SK-N-SH (cell line): ENCODE results near the gene TLX2. TPM values are rescaled to one million over a fixed set of nuclear protein-coding genes. Genes with fewer than 3 reads are reported as not detected.
A peak's percentile ranks its signal among the peaks of the same experiment; 100 is the strongest.

Experiments
- CTCF ChIA-PET: fragments of 300-600, 350-600 bp; formaldehyde crosslinking; extraction: SDS; loops from one replicate; lab custom pipeline; 2021; lab: Yijun Ruan, JAX
- POLR2A ChIA-PET: fragments of 350-600 bp; sonication (Branson Sonifier 250); formaldehyde crosslinking; extraction: SDS; loops from one replicate; lab custom pipeline; 2020; ENCODE audit warnings: antibody characterized with exemption, inconsistent platforms; lab: Yijun Ruan, JAX
- DNase-seq: peaks from one replicate; pipeline ENCODE4 v3.0.0; 2012
- H2AFZ ChIP-seq: fragments of 200-600 bp; sonication (generic); 2 replicates; pipeline ENCODE4 v1.8.1; 2016; ENCODE audit warnings: antibody characterized with exemption, mild to moderate bottlenecking, low read depth
- H3F3A ChIP-seq: fragments of 200-600 bp; sonication (generic); replicated peaks from 2 replicates; pipeline ENCODE3; 2016; ENCODE audit warnings: antibody characterized with exemption, mild to moderate bottlenecking; ENCODE audit not compliant: insufficient read depth
- H3K27ac ChIP-seq, 2 experiments: fragments of 200-500 bp in 1 of 2; fragments of 200-600 bp in 1 of 2; sonication (Bioruptor generic) in 1 of 2; sonication (generic), shearing (Covaris generic) in 1 of 2; 2 replicates each; pipeline versions ENCODE4 v1.5.1 to v1.6.1; 2014 to 2016; ENCODE audit warnings: low read depth in 2 of 2, inconsistent platforms in 1 of 2, low read length in 1 of 2, mild to moderate bottlenecking in 1 of 2, mixed read lengths in 1 of 2
- H3K27me3 ChIP-seq: fragments of 200-600 bp; sonication (generic), shearing (Covaris generic); 2 replicates; pipeline ENCODE4 v1.6.1; 2016; ENCODE audit warnings: mixed run types; ENCODE audit not compliant: insufficient read depth
- H3K36me3 ChIP-seq, 2 experiments: fragments of 200-500 bp in 1 of 2; fragments of 200-600 bp in 1 of 2; sonication (Bioruptor generic) in 1 of 2; sonication (generic) in 1 of 2; replicated peaks in 1 of 2; 2 replicates each; pipeline versions ENCODE3 to v1.5.1; 2014 to 2016; ENCODE audit warnings: low read length in 1 of 2, mild to moderate bottlenecking in 1 of 2; ENCODE audit not compliant: insufficient read depth in 2 of 2, control insufficient read depth in 1 of 2
- H3K4me1 ChIP-seq, 2 experiments: fragments of 200-500 bp in 1 of 2; fragments of 200-600 bp in 1 of 2; sonication (Bioruptor generic) in 1 of 2; sonication (generic), shearing (Covaris generic) in 1 of 2; 2 replicates each; pipeline versions ENCODE4 v1.5.1 to v1.6.1; 2014 to 2016; ENCODE audit warnings: low read depth in 1 of 2, low read length in 1 of 2, mixed run types in 1 of 2; ENCODE audit not compliant: insufficient read depth in 2 of 2, control insufficient read depth in 1 of 2
- H3K4me2 ChIP-seq: fragments of 200-600 bp; sonication (generic), shearing (Covaris generic); 2 replicates; pipeline ENCODE4 v1.6.1; 2017; ENCODE audit warnings: mixed run types
- H3K4me3 ChIP-seq, 2 experiments: fragments of 200-500 bp in 1 of 2; fragments of 200-600 bp in 1 of 2; sonication (Bioruptor generic) in 1 of 2; sonication (generic), shearing (Covaris generic) in 1 of 2; 2 replicates each; pipeline versions ENCODE4 v1.5.1 to v1.8.1; 2014 to 2016; ENCODE audit warnings: low read depth in 2 of 2, inconsistent platforms in 1 of 2, low read length in 1 of 2, mild to moderate bottlenecking in 1 of 2, mixed read lengths in 1 of 2, moderate library complexity in 1 of 2
- H3K79me2 ChIP-seq: fragments of 200-600 bp; sonication (generic); 2 replicates; pipeline ENCODE4 v1.8.1; 2017; ENCODE audit warnings: mild to moderate bottlenecking; ENCODE audit not compliant: insufficient read depth
- H3K9ac ChIP-seq: fragments of 200-600 bp; sonication (generic); 2 replicates; pipeline ENCODE4 v1.6.1; 2017; ENCODE audit warnings: mixed run types
- H3K9me2 ChIP-seq: fragments of 200-600 bp; sonication (generic); 2 replicates; pipeline ENCODE4 v1.6.1; 2017; ENCODE audit warnings: mixed run types
- H3K9me3 ChIP-seq: fragments of 200-600 bp; sonication (generic); 2 replicates; pipeline ENCODE4 v1.6.1; 2017; ENCODE audit warnings: mixed run types, mild to moderate bottlenecking, moderate library complexity
- H4K20me1 ChIP-seq: fragments of 200-600 bp; sonication (generic); 2 replicates; pipeline ENCODE4 v1.6.1; 2017; ENCODE audit warnings: mild to moderate bottlenecking, mixed run types; ENCODE audit not compliant: insufficient read depth
- GATA2 ChIP-seq: sonication (generic); formaldehyde crosslinking; IDR thresholded peaks from 2 replicates; pipeline ENCODE4 v1.5.0; 2020; ENCODE audit warnings: mild to moderate bottlenecking, missing genetic modification reagents
- MXI1 ChIP-seq: IDR thresholded peaks from 2 replicates; pipeline ENCODE4 v1.6.1; 2012; ENCODE audit warnings: mild to moderate bottlenecking, low read depth, low read length, improper control_type of control experiment
- NRF1 ChIP-seq: IDR thresholded peaks from 2 replicates; pipeline ENCODE4 v1.6.1; 2012; ENCODE audit warnings: low read depth, mild to moderate bottlenecking, low read length
- WGBS: methylation state at CpG from one replicate; pipeline ENCODE4 v1.1.6; 2017; ENCODE audit warnings: low lambda C conversion rate; 5-methylcytosine and 5-hydroxymethylcytosine counted together
- polyA plus RNA-seq, 3 experiments: library from polyadenylated mRNA; depleted of rRNA; stranded (reverse); fragments of >200 nt; gene quantifications; 2 replicates each; pipeline ENCODE4 v1.2.3, GENCODE V29; 2012
- TF ChIP-seq, protein P1 (sequence below): fragments of 150-350 bp; IDR thresholded peaks from 2 replicates; pipeline ENCODE4 v1.6.1; 2017; ENCODE audit warnings: antibody characterized with exemption, low read length, low read depth, borderline replicate concordance

Gene TLX2
- polyA plus RNA-seq, 1 of the 3 experiments (the other 2 are of a cell fraction): 24.5 TPM

DNA sequence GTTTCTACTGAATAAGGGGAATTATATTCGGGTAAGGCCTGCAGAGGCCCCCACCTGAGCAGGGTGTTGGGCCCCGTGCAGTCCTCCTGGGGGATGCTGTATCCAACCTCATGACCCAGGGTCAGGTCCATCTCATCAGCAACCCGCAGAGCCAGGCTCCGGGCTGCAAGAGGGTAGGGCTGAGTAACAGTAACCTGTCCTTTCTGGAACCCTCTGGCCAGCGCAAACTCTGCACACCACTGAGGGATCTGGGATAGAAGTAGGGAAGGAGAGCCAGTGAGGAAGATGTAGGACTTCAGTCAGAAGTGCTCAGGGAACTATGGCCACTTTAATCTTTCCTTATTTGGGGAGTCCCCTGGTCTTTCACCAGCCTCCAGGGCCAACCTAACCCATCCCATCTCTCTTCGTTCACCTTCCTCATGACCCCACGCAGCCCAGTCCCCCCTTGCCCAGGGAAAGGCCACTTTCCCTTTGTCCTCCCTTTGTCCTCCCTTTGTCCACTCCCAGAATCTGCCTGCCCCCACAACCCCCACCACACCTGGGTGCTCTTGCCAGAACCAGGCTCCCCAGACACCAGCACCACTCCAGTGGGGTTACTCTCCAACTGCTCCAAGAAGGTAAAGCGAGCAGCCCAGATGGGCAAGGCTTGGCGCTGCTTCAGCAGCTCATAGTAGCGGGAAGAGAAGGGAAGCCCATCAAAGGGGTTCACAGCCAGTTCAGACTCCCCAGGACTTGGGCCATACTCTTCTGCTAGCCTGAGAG is 10.9 kb downstream of the TLX2 start:
- Histone ChIP-seq H3K4me3 (no peak overlapping the region), H3K9me3 (no peaks in the 10 kb centered on the region), H3K79me2 (peaks cover 27% of the 10 kb centered on the region), H3K36me3 (peaks cover 22 to 26% of the 10 kb centered on the region in 2 experiments), H3K4me2 (no peak overlapping the region), H3F3A (peaks cover 3% of the 10 kb centered on the region), H3K9ac (no peak overlapping the region), H4K20me1 (no peaks in the 10 kb centered on the region), H2AFZ (no peak overlapping the region), H3K9me2 (no peaks in the 10 kb centered on the region), H3K27me3 (no peaks in the 10 kb centered on the region), H3K4me1 (peaks cover 6 to 12% of the 10 kb centered on the region in 2 experiments; a peak in 3 of 4 replicates), H3K27ac (no peak overlapping the region)
- WGBS: 91% methylated on average over 8 of the region's 10 CpGs
- ChIA-PET POLR2A (interaction anchor here (1.3 kb wide), 1 partner anchor 7 kb away, joined by 5 read pairs; no protein-coding TSS in a partner anchor), CTCF (interaction anchor here (1.3 to 1.8 kb wide), 2 partner anchors 18 to 42 kb away, joined by 5 to 7 read pairs; partner anchors contain the start of genes CCDC142, PCGF1 and TTC31)
- TF ChIP-seq GATA2 (no peak), MXI1 (no peak)
- DNase-seq: no peak

DNA sequence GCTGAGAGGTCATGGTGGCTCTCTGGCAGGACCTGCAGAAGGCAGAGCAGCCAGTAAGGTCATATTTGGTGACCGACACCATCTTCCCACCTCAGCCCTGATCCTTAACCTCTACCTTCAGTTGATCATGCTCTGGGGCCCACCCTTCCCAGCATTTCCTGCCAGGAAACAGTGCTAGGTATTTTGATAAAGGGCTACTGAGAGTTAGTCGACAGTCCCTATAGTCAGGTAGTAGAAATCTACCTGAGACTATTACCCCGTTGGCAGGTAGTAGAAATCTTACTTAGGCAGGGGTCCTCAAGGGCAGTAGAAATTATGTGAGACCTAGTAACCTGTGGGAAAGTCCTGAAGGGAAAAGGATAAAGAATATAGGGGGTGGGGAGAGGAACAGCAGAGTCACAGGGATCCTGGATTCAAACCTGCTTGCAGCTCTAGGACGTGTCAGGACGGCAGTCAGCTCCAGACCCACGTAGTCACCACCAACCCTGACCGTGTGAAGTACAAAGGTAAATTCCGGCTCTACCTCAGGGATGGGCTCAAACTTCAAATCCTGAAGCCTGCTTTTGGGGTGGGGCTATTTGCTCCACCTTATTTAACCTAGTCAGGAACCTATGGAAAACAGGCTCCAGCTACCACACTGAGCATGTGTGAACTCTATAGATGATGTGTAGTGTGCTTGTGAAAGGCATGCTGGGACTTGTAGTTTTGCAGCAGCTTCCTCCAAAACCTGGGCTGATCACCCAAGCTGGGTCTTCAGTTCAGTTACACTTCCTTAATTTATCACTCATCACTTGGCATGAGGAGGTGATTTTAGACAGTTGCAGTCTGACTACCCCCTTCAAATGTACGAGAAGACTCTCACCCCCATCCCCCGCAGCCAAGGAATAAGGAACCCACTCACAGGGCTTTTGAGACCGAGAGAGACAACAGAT is 11.7 kb downstream of the TLX2 start, which contains the start of gene DQX1:
DQX1 (minus strand) TSS at position 515 of the 932 bp plus-strand sequence; CDS start at position 13, 502 bp downstream.
- Histone ChIP-seq H3K4me1 (peaks cover 8 to 15% of the 10 kb centered on the region in 2 experiments), H3K9ac (no peak within 1 kb of the TSS), H3K9me3 (no peaks in the 10 kb centered on the region), H3K27ac (no peak within 1 kb of the TSS; a peak in 1 of 4 replicates), H3K4me2 (no peak within 1 kb of the TSS), H3K4me3 (no peak within 1 kb of the TSS), H3K79me2 (peaks cover 35% of the 10 kb centered on the region), H3F3A (peaks cover 3% of the 10 kb centered on the region), H2AFZ (no peak within 1 kb of the TSS), H4K20me1 (no peaks in the 10 kb centered on the region), H3K9me2 (no peaks in the 10 kb centered on the region), H3K36me3 (peaks cover 22 to 26% of the 10 kb centered on the region in 2 experiments), H3K27me3 (no peaks in the 10 kb centered on the region)
- CTCF ChIA-PET: interaction anchor here (1.0 to 1.8 kb wide), 4 partner anchors 11 to 43 kb away, joined by 3 to 7 read pairs (median 5); partner anchors contain the start of genes CCDC142, PCGF1, TLX2 and TTC31
- TF ChIP-seq, protein P1, sequence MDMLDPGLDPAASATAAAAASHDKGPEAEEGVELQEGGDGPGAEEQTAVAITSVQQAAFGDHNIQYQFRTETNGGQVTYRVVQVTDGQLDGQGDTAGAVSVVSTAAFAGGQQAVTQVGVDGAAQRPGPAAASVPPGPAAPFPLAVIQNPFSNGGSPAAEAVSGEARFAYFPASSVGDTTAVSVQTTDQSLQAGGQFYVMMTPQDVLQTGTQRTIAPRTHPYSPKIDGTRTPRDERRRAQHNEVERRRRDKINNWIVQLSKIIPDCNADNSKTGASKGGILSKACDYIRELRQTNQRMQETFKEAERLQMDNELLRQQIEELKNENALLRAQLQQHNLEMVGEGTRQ: no peak
- TF ChIP-seq NRF1: peak; percentile 44; the same call in 1 of the 2 replicates
- POLR2A ChIA-PET: interaction anchor here (0.7 to 1.3 kb wide), 4 partner anchors 8 to 17 kb away, joined by 3 to 5 read pairs (median 3); partner anchors contain the start of gene TLX2
- DNase-seq: peak; percentile 52
- WGBS: 93% methylated on average over 9 of the region's 11 CpGs
